ENCODE measurements around the gene ATOX1.
A peak's percentile ranks its signal among the peaks of the same experiment; 100 is the strongest.

DNA sequence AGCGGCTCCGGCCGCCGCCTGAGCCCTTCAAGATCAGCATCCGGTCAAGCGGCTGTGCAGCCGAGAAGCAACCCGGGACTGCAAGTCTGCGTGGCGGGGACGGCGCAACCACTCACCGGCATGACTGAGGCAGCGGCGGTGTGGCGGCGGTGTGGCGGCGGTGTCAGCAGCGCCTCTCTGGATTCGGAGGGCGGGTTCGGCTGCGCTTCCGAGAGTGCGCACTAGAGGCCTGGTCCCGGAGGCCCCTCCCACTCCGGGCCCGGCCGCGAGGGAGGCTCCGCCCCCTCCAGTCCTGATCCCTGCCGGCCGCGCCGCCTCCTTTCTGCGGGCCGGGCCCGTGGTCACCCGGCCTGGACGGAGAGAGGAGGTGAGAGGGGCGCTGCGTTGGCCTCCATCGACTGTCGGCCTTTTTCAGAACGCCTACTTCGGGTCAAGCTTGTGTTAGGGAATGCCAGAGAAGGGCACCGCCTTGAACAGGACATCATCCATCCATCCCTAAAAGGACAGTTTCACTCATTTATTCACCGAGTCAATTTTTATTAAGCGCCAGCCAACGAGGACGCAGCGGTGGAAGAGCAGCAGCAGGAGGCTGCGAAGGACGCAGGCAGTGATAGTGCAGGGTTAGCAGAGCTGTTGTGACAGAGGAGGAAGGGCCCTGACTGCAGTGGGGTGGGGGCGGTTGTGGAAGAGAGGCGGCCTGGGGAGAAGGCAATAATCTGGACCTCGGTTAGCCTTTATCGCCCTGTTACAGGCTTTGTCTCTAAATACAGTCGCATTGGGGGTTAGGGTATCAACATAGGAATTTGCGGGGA, at the start of gene ATOX1:
- TF ChIP-seq, protein P1, sequence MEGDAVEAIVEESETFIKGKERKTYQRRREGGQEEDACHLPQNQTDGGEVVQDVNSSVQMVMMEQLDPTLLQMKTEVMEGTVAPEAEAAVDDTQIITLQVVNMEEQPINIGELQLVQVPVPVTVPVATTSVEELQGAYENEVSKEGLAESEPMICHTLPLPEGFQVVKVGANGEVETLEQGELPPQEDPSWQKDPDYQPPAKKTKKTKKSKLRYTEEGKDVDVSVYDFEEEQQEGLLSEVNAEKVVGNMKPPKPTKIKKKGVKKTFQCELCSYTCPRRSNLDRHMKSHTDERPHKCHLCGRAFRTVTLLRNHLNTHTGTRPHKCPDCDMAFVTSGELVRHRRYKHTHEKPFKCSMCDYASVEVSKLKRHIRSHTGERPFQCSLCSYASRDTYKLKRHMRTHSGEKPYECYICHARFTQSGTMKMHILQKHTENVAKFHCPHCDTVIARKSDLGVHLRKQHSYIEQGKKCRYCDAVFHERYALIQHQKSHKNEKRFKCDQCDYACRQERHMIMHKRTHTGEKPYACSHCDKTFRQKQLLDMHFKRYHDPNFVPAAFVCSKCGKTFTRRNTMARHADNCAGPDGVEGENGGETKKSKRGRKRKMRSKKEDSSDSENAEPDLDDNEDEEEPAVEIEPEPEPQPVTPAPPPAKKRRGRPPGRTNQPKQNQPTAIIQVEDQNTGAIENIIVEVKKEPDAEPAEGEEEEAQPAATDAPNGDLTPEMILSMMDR (IDR thresholded peaks at IDR 0.05) = peak; percentile 27 to 75 (median 49)
- TF ChIP-seq POLR2A (IDR thresholded peaks at IDR 0.05) = peak; percentile 92 to 93
